ENCODE results near the gene CCDC187.
A peak's percentile ranks its signal among the peaks of the same experiment; 100 is the strongest.
"Not testable (repeated sequence)": the region's sequence is repeated elsewhere in the genome, so short reads cannot be mapped to it uniquely, and the experiment has no call there.

CCDC187 gene

GRCh38 chr9:136239135-136239982, 64.5 kb downstream of the CCDC187 start:
- DNase-seq (ENCODE audit: low spot score in 2 of 2) (no peak), ATAC-seq (replicated peaks; ENCODE audit: extremely low read depth, poor library complexity, severe bottlenecking) (no peak)
- H3K9me3 Mint-ChIP-seq = no peaks in the 10 kb centered on the region
- no peaks in the 10 kb centered on the region for H3K27me3 Mint-ChIP-seq
- H3K4me1 Mint-ChIP-seq = peaks cover 41% of the 10 kb centered on the region
- H3K4me3 Mint-ChIP-seq = no peak overlapping the region
- no peak overlapping the region for H3K27ac Mint-ChIP-seq (ENCODE audit: low read depth)
- H3K36me3 Mint-ChIP-seq (ENCODE audit: insufficient read depth) = peaks cover 12% of the 10 kb centered on the region

DNA sequence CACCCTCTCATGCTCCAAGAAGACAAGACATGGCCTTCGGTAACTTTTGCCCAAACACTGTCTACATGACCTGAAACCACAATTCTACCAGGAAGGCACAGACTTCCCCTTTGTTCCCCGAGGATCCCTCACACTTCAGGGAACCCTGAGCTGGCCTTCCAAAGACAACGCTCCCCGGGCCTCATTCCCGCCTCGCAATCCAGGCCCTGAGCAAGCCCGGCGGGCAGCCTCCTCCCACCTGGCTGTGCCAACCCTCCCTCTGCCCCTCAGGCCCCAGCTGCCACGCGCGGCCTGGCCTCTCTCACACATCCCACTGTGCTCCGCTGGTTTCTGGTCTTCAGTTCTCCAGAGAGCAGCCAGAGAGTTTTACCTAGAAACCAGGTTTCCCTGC, 65.6 kb downstream of the CCDC187 start:
- Mint-ChIP-seq H3K27me3 (no peaks in the 10 kb centered on the region), H3K4me3 (no peak overlapping the region), H3K4me1 (peaks cover 38% of the 10 kb centered on the region), H3K9me3 (no peaks in the 10 kb centered on the region), H3K36me3 (ENCODE audit: insufficient read depth) (peaks cover 10% of the 10 kb centered on the region), H3K27ac (ENCODE audit: low read depth) (no peak overlapping the region)
- DNase-seq (ENCODE audit: low spot score in 2 of 2) (no peak), ATAC-seq (replicated peaks; ENCODE audit: extremely low read depth, poor library complexity, severe bottlenecking) (no peak)

- Mint-ChIP-seq H3K9me3 (no peaks in the 10 kb centered on the region), H3K36me3 (ENCODE audit: insufficient read depth) (peaks cover 10% of the 10 kb centered on the region), H3K27ac (ENCODE audit: low read depth) (no peak overlapping the region), H3K4me3 (no peak overlapping the region), H3K27me3 (no peaks in the 10 kb centered on the region), H3K4me1 (peaks cover 38% of the 10 kb centered on the region)
- ATAC-seq (replicated peaks; ENCODE audit: extremely low read depth, poor library complexity, severe bottlenecking) (no peak), DNase-seq (ENCODE audit: low spot score in 2 of 2) (no peak)
Observed at GRCh38 chr9:136237486-136238341, 66.2 kb downstream of the CCDC187 start.

DNA sequence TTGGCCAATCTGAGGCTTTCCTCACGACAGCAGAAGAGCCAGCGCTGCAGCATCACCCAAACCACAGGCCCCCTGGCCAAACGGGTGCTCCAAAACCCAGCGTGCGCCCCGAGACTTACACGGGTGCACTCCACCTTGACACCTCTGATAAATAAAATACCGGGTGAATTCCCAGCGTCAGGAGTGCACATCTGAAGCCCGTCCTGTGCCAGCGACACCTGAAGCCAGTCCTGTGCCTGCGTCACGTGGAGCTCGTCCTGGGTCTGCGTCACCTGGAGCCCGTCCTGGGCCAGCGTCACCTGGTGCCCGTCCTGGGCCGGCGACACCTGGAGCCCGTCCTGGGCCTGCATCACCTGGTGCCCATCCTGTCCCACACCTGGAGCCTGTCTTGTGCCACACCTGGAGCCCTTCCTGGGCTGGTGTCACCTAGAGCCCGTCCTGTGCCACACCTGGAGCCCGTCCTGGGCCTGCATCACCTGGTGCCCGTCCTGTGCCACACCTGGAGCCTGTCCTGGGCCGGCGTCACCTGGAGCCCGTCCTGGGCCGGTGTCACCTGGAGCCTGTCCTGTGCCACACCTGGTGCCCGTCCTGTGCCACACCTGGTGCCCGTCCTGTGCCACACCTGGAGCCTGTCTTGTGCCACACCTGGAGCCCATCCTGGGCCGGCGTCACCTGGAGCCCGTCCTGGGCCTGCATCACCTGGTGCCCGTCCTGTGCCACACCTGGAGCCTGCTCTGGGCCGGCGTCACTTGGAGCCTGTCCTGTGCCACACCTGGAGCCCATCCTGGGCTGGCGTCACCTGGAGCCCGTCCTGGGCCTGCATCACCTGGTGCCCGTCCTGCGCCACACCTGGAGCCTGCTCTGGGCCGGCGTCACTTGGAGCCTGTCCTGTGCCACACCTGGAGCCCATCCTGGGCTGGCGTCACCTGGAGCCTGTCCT, 67.2 kb downstream of the CCDC187 start:
- not testable (repeated sequence) for H3K27ac Mint-ChIP-seq (ENCODE audit: low read depth); H3K4me3 Mint-ChIP-seq; DNase-seq (ENCODE audit: low spot score in 2 of 2); H3K27me3 Mint-ChIP-seq; H3K36me3 Mint-ChIP-seq (ENCODE audit: insufficient read depth); H3K9me3 Mint-ChIP-seq; ATAC-seq (replicated peaks; ENCODE audit: extremely low read depth, poor library complexity, severe bottlenecking)
- H3K4me1 Mint-ChIP-seq = peaks cover 38% of the 10 kb centered on the region

DNA sequence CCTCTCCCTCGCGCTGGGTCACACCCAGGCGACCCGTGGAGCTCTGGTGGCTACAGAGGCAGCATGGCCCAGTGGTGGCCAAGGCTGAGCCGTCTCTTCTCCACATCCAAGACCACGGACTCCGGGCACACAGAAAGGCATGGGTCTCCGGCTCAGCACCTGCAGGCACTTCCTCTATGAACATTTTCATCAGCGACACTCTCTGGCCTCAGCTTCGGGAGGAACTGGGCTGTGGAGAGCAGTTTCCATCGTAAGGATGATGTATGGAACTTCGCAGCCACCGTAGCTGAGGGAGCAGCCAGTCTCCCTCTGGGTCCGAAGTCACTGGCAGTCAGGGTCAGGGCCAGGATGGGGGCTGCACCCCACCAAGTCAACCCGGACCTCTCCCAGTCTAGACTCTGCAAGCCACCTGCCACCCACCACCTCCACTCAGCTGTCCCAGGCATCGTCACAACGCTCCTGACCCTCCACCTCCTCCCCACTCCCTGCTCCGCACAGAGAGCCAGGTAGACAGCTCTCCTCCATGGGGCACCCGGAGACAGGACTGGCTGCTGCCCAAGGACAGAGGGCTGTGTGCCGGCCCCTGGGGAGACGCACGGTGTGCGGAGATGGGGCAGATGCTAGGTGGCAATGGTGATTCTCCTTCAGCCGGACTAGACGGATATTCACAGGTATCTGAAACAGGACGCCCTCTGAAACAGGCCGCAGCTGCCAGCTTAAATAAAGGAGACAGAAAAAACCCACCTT, 68.0 kb downstream of the CCDC187 start:
- DNase-seq (ENCODE audit: low spot score in 2 of 2) (no peak), ATAC-seq (replicated peaks; ENCODE audit: extremely low read depth, poor library complexity, severe bottlenecking) (no peak)
- no peak overlapping the region for H3K4me3 Mint-ChIP-seq
- H3K9me3 Mint-ChIP-seq = no peaks in the 10 kb centered on the region
- no peak overlapping the region for H3K27ac Mint-ChIP-seq (ENCODE audit: low read depth)
- peaks cover 8% of the 10 kb centered on the region for H3K36me3 Mint-ChIP-seq (ENCODE audit: insufficient read depth)
- H3K27me3 Mint-ChIP-seq = no peaks in the 10 kb centered on the region
- peaks cover 37% of the 10 kb centered on the region for H3K4me1 Mint-ChIP-seq

- DNase-seq (ENCODE audit: low spot score in 2 of 2) (no peak), ATAC-seq (replicated peaks; ENCODE audit: extremely low read depth, poor library complexity, severe bottlenecking) (no peak)
- no peak overlapping the region for H3K27ac Mint-ChIP-seq (ENCODE audit: low read depth)
- peaks cover 39% of the 10 kb centered on the region for H3K4me1 Mint-ChIP-seq
- peaks cover 12% of the 10 kb centered on the region for H3K36me3 Mint-ChIP-seq (ENCODE audit: insufficient read depth)
- H3K4me3 Mint-ChIP-seq = no peak overlapping the region
- H3K27me3 Mint-ChIP-seq = no peaks in the 10 kb centered on the region
- H3K9me3 Mint-ChIP-seq = no peaks in the 10 kb centered on the region
Observed at GRCh38 chr9:136235171-136235570, 68.7 kb downstream of the CCDC187 start.

DNA sequence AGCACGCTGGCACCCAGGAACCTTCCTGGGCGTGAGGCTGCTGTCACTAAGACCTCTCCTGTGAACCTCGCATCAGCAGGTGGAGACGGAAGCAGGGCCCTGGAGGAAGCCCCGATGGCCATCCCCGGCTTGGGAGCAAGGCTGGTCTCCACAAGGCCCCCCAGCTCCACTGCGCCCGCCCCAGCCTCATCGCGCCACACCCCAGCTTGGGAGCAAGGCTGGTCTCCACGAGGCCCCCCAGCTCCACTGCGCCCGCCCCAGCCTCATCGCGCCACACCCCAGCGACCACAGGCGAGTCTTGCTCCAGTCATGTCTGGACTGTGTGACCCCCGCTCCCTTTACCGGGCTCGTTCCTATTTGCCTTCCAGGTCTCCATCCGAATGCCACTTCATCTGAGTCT, 69.3 kb downstream of the CCDC187 start:
- Mint-ChIP-seq H3K4me3 (no peak overlapping the region), H3K4me1 (peaks cover 39% of the 10 kb centered on the region), H3K36me3 (ENCODE audit: insufficient read depth) (peaks cover 12% of the 10 kb centered on the region), H3K27me3 (no peaks in the 10 kb centered on the region), H3K27ac (ENCODE audit: low read depth) (no peak overlapping the region), H3K9me3 (no peaks in the 10 kb centered on the region)
- ATAC-seq (replicated peaks; ENCODE audit: extremely low read depth, poor library complexity, severe bottlenecking) (no peak), DNase-seq (ENCODE audit: low spot score in 2 of 2) (peak in 1 of 2 donors; percentile 40)

- peaks cover 12% of the 10 kb centered on the region for H3K36me3 Mint-ChIP-seq (ENCODE audit: insufficient read depth)
- no peak for ATAC-seq (replicated peaks; ENCODE audit: extremely low read depth, poor library complexity, severe bottlenecking)
- no peak overlapping the region for H3K27ac Mint-ChIP-seq (ENCODE audit: low read depth)
- H3K27me3 Mint-ChIP-seq = no peaks in the 10 kb centered on the region
- H3K4me1 Mint-ChIP-seq = peaks cover 31% of the 10 kb centered on the region
- H3K9me3 Mint-ChIP-seq = no peaks in the 10 kb centered on the region
- no peak overlapping the region for H3K4me3 Mint-ChIP-seq
- no peak for DNase-seq (ENCODE audit: low spot score in 2 of 2)
Observed at GRCh38 chr9:136233868-136234267, 70.0 kb downstream of the CCDC187 start.

DNA sequence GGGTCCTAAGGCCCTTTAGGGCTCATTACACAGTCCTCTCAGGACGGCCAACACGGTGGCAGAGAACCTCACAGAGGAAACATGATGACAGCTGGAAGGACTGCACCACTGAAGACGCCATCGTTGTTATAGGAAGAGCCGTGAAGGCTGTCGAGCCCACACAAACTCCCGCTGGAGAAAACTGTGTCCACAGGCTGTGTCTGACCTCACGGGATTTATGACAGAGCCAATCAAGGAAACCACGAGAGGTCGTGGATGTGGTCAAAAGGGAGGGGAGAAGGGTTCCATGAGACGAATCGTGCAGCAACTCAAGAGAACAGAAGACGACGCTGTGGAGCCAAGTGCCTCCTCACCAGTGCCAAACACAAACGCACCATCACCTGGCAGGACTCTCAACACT, 70.5 kb downstream of the CCDC187 start:
- DNase-seq (ENCODE audit: low spot score in 2 of 2) = no peak
- Mint-ChIP-seq H3K27me3 (no peaks in the 10 kb centered on the region), H3K4me1 (peaks cover 27% of the 10 kb centered on the region), H3K4me3 (no peak overlapping the region), H3K36me3 (ENCODE audit: insufficient read depth) (peaks cover 15% of the 10 kb centered on the region), H3K9me3 (no peaks in the 10 kb centered on the region), H3K27ac (ENCODE audit: low read depth) (no peak overlapping the region)
- no peak for ATAC-seq (replicated peaks; ENCODE audit: extremely low read depth, poor library complexity, severe bottlenecking)

GRCh38 chr9:136232969-136233368, 70.9 kb downstream of the CCDC187 start:
- Mint-ChIP-seq H3K36me3 (ENCODE audit: insufficient read depth) (peaks cover 13% of the 10 kb centered on the region), H3K27ac (ENCODE audit: low read depth) (no peak overlapping the region), H3K9me3 (no peaks in the 10 kb centered on the region), H3K4me1 (peaks cover 24% of the 10 kb centered on the region), H3K4me3 (no peak overlapping the region), H3K27me3 (no peaks in the 10 kb centered on the region)
- ATAC-seq (replicated peaks; ENCODE audit: extremely low read depth, poor library complexity, severe bottlenecking) = no peak
- DNase-seq (ENCODE audit: low spot score in 2 of 2) = no peak

- Mint-ChIP-seq H3K27ac (ENCODE audit: low read depth) (no peak overlapping the region), H3K4me1 (peaks cover 24% of the 10 kb centered on the region), H3K36me3 (ENCODE audit: insufficient read depth) (peaks cover 13% of the 10 kb centered on the region), H3K4me3 (no peak overlapping the region), H3K27me3 (no peaks in the 10 kb centered on the region), H3K9me3 (no peaks in the 10 kb centered on the region)
- no peak for DNase-seq (ENCODE audit: low spot score in 2 of 2)
- ATAC-seq (replicated peaks; ENCODE audit: extremely low read depth, poor library complexity, severe bottlenecking) = peak; percentile 58
Observed at GRCh38 chr9:136231478-136232297, 72.2 kb downstream of the CCDC187 start.
